Measurements from ENCODE around the gene BMP6. TPM values are rescaled to one million over a fixed set of nuclear protein-coding genes. Genes with fewer than 3 reads are reported as not detected.

BMP6 gene
- polyA plus RNA-seq, 3 donors = not detected

- Histone ChIP-seq H3K4me1 (ENCODE audit: control insufficient read depth in 1 of 2, insufficient read depth in 2 of 2, low read length in 2 of 2) (peaks cover 13 to 20% of the 10 kb centered on the region in 2 donors), H2AFZ (ENCODE audit: insufficient read depth, low read depth, low read length, poor library complexity, severe bottlenecking) (no peak overlapping the region), H3K4me3 (replicated peaks in 1 of 3; ENCODE audit: low read depth in 2 of 3, low read length in 3 of 3) (no peak overlapping the region), H3K9ac (ENCODE audit: insufficient read depth, low read length, poor library complexity, severe bottlenecking) (no peak overlapping the region), H3K79me2 (ENCODE audit: insufficient read depth, low read length) (no peaks in the 10 kb centered on the region), H3K27ac (ENCODE audit: low read depth in 1 of 2, low read length in 2 of 2) (no peak overlapping the region), H3K9me3 (replicated peaks in 1 of 2; ENCODE audit: control insufficient read depth in 1 of 2, insufficient read depth in 1 of 2, low read length in 2 of 2) (no peaks in the 10 kb centered on the region), H3K4me2 (replicated peaks; ENCODE audit: extremely low read depth, low read length, poor library complexity, severe bottlenecking) (no peak overlapping the region), H3K36me3 (replicated peaks in 1 of 2; ENCODE audit: control insufficient read depth in 1 of 2, insufficient read depth in 2 of 2, low read length in 2 of 2) (no peaks in the 10 kb centered on the region), H4K20me1 (ENCODE audit: insufficient read depth, low read length) (no peaks in the 10 kb centered on the region), H3K27me3 (ENCODE audit: control insufficient read depth in 2 of 2, insufficient read depth in 2 of 2, low read length in 2 of 2) (no peaks in the 10 kb centered on the region)
- Mint-ChIP-seq H3K4me1 (peaks cover 25% of the 10 kb centered on the region), H3K36me3 (no peaks in the 10 kb centered on the region), H3K9me3 (peaks cover 0 to 2% (median 0%) of the 10 kb centered on the region in 7 donors), H3K27me3 (ENCODE audit: low read depth in 3 of 3) (peaks cover 2% of the 10 kb centered on the region in 3 donors), H3K27ac (no peak overlapping the region), H3K4me3 (no peak overlapping the region)
- WGBS (ENCODE audit: insufficient coverage) = 100% methylated on average over 5 of the region's 8 CpGs
- no peak for DNase-seq
- intact Hi-C loops (cut with micrococcal nuclease) = loop anchor here in 1 of 2 donors (5.0 kb wide), 1 partner anchor 984 kb away; no protein-coding TSS in a partner anchor
- TF ChIP-seq CTCF (IDR thresholded peaks at IDR 0.05) = no peak
Measured at GRCh38 chr6:7696061-7696460, 29.8 kb upstream of the BMP6 start.

GRCh38 chr6:7697432-7697819, 28.5 kb upstream of the BMP6 start:
- Histone ChIP-seq H3K27ac (ENCODE audit: low read depth in 1 of 2, low read length in 2 of 2) (peak overlapping the region; percentile 47 to 84), H3K9me3 (replicated peaks in 1 of 2; ENCODE audit: control insufficient read depth in 1 of 2, insufficient read depth in 1 of 2, low read length in 2 of 2) (no peaks in the 10 kb centered on the region), H3K4me2 (replicated peaks; ENCODE audit: extremely low read depth, low read length, poor library complexity, severe bottlenecking) (peak overlapping the region; percentile 45), H3K9ac (ENCODE audit: insufficient read depth, low read length, poor library complexity, severe bottlenecking) (peak overlapping the region; percentile 30), H3K27me3 (ENCODE audit: control insufficient read depth in 2 of 2, insufficient read depth in 2 of 2, low read length in 2 of 2) (no peaks in the 10 kb centered on the region), H3K79me2 (ENCODE audit: insufficient read depth, low read length) (no peaks in the 10 kb centered on the region), H3K36me3 (replicated peaks in 1 of 2; ENCODE audit: control insufficient read depth in 1 of 2, insufficient read depth in 2 of 2, low read length in 2 of 2) (no peaks in the 10 kb centered on the region), H4K20me1 (ENCODE audit: insufficient read depth, low read length) (no peaks in the 10 kb centered on the region), H3K4me1 (ENCODE audit: control insufficient read depth in 1 of 2, insufficient read depth in 2 of 2, low read length in 2 of 2) (peaks cover 13 to 20% of the 10 kb centered on the region in 2 donors), H3K4me3 (replicated peaks in 1 of 3; ENCODE audit: low read depth in 2 of 3, low read length in 3 of 3) (peak overlapping the region in 2 of 3 experiments; percentile 19 to 24), H2AFZ (ENCODE audit: insufficient read depth, low read depth, low read length, poor library complexity, severe bottlenecking) (peak overlapping the region; percentile 4)
- peak in 1 of 3 donors; percentile 68 for DNase-seq
- no peaks in the 10 kb centered on the region for H3K27me3 Mint-ChIP-seq (ENCODE audit: low read depth in 3 of 3)
- TF ChIP-seq CTCF (IDR thresholded peaks at IDR 0.05) = no peak
- intact Hi-C loops (cut with micrococcal nuclease) = loop anchor here in 1 of 2 donors (5.0 kb wide), 1 partner anchor 985 kb away; no protein-coding TSS in a partner anchor
- H3K36me3 Mint-ChIP-seq = no peaks in the 10 kb centered on the region
- no CpG with 5 or more reads among the region's 4 CpGs for WGBS (ENCODE audit: insufficient coverage)
- H3K4me3 Mint-ChIP-seq = peak overlapping the region; percentile 18 to 53
- H3K27ac Mint-ChIP-seq = peak overlapping the region; percentile 87 to 94 (median 91)
- H3K4me1 Mint-ChIP-seq = peaks cover 26% of the 10 kb centered on the region
- H3K9me3 Mint-ChIP-seq = peaks cover 0 to 5% (median 2%) of the 10 kb centered on the region in 7 donors

Data from CD14-positive monocyte (primary cell).